ENCODE data around the gene SRP68.

DNA sequence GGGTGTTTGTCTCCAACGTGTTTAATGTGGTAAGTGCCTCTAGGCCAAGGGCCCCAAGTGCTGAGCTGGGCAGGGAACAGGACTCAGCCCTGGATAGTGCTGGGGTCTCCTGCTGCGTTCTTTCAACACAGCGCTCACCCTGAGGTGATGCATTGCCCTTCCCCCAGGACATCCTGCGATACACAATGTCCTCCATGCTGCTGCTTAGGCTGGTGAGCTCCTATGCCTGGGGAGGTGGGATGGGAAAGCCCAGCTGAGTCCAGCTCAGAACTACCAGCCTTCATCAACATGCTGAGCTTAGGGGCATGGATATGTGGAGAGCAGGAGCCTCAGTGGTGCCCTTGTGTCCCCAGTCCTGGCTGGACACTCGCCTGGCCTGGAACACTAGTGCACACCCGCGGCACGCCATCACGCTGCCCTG, 7.2 kb upstream of the SRP68 start:
- TF ChIP-seq, protein P1, sequence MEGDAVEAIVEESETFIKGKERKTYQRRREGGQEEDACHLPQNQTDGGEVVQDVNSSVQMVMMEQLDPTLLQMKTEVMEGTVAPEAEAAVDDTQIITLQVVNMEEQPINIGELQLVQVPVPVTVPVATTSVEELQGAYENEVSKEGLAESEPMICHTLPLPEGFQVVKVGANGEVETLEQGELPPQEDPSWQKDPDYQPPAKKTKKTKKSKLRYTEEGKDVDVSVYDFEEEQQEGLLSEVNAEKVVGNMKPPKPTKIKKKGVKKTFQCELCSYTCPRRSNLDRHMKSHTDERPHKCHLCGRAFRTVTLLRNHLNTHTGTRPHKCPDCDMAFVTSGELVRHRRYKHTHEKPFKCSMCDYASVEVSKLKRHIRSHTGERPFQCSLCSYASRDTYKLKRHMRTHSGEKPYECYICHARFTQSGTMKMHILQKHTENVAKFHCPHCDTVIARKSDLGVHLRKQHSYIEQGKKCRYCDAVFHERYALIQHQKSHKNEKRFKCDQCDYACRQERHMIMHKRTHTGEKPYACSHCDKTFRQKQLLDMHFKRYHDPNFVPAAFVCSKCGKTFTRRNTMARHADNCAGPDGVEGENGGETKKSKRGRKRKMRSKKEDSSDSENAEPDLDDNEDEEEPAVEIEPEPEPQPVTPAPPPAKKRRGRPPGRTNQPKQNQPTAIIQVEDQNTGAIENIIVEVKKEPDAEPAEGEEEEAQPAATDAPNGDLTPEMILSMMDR (IDR thresholded peaks at IDR 0.05; ENCODE audit: low read length) = no peak
- TF ChIP-seq EZH2 (IDR thresholded peaks at IDR 0.05; ENCODE audit: borderline replicate concordance, low read length) = no peak
